SK-N-SH (cell line): ENCODE results near the gene IL11. TPM values are rescaled to one million over a fixed set of nuclear protein-coding genes. Genes with fewer than 3 reads are reported as not detected.

Experiments
- CTCF ChIA-PET: fragments of 300-600, 350-600 bp; formaldehyde crosslinking; extraction: SDS; loops from one replicate; lab custom pipeline; 2021; lab: Yijun Ruan, JAX
- POLR2A ChIA-PET: fragments of 350-600 bp; sonication (Branson Sonifier 250); formaldehyde crosslinking; extraction: SDS; loops from one replicate; lab custom pipeline; 2020; ENCODE audit warnings: antibody characterized with exemption, inconsistent platforms; lab: Yijun Ruan, JAX
- DNase-seq: peaks from one replicate; pipeline ENCODE4 v3.0.0; 2012
- H2AFZ ChIP-seq: fragments of 200-600 bp; sonication (generic); 2 replicates; pipeline ENCODE4 v1.8.1; 2016; ENCODE audit warnings: antibody characterized with exemption, mild to moderate bottlenecking, low read depth
- H3F3A ChIP-seq: fragments of 200-600 bp; sonication (generic); replicated peaks from 2 replicates; pipeline ENCODE3; 2016; ENCODE audit warnings: antibody characterized with exemption, mild to moderate bottlenecking; ENCODE audit not compliant: insufficient read depth
- H3K27ac ChIP-seq, 2 experiments: fragments of 200-500 bp in 1 of 2; fragments of 200-600 bp in 1 of 2; sonication (Bioruptor generic) in 1 of 2; sonication (generic), shearing (Covaris generic) in 1 of 2; 2 replicates each; pipeline versions ENCODE4 v1.5.1 to v1.6.1; 2014 to 2016; ENCODE audit warnings: low read depth in 2 of 2, inconsistent platforms in 1 of 2, low read length in 1 of 2, mild to moderate bottlenecking in 1 of 2, mixed read lengths in 1 of 2
- H3K27me3 ChIP-seq: fragments of 200-600 bp; sonication (generic), shearing (Covaris generic); 2 replicates; pipeline ENCODE4 v1.6.1; 2016; ENCODE audit warnings: mixed run types; ENCODE audit not compliant: insufficient read depth
- H3K36me3 ChIP-seq, 2 experiments: fragments of 200-500 bp in 1 of 2; fragments of 200-600 bp in 1 of 2; sonication (Bioruptor generic) in 1 of 2; sonication (generic) in 1 of 2; replicated peaks in 1 of 2; 2 replicates each; pipeline versions ENCODE3 to v1.5.1; 2014 to 2016; ENCODE audit warnings: low read length in 1 of 2, mild to moderate bottlenecking in 1 of 2; ENCODE audit not compliant: insufficient read depth in 2 of 2, control insufficient read depth in 1 of 2
- H3K4me1 ChIP-seq, 2 experiments: fragments of 200-500 bp in 1 of 2; fragments of 200-600 bp in 1 of 2; sonication (Bioruptor generic) in 1 of 2; sonication (generic), shearing (Covaris generic) in 1 of 2; 2 replicates each; pipeline versions ENCODE4 v1.5.1 to v1.6.1; 2014 to 2016; ENCODE audit warnings: low read depth in 1 of 2, low read length in 1 of 2, mixed run types in 1 of 2; ENCODE audit not compliant: insufficient read depth in 2 of 2, control insufficient read depth in 1 of 2
- H3K4me2 ChIP-seq: fragments of 200-600 bp; sonication (generic), shearing (Covaris generic); 2 replicates; pipeline ENCODE4 v1.6.1; 2017; ENCODE audit warnings: mixed run types
- H3K4me3 ChIP-seq, 2 experiments: fragments of 200-500 bp in 1 of 2; fragments of 200-600 bp in 1 of 2; sonication (Bioruptor generic) in 1 of 2; sonication (generic), shearing (Covaris generic) in 1 of 2; 2 replicates each; pipeline versions ENCODE4 v1.5.1 to v1.8.1; 2014 to 2016; ENCODE audit warnings: low read depth in 2 of 2, inconsistent platforms in 1 of 2, low read length in 1 of 2, mild to moderate bottlenecking in 1 of 2, mixed read lengths in 1 of 2, moderate library complexity in 1 of 2
- H3K79me2 ChIP-seq: fragments of 200-600 bp; sonication (generic); 2 replicates; pipeline ENCODE4 v1.8.1; 2017; ENCODE audit warnings: mild to moderate bottlenecking; ENCODE audit not compliant: insufficient read depth
- H3K9ac ChIP-seq: fragments of 200-600 bp; sonication (generic); 2 replicates; pipeline ENCODE4 v1.6.1; 2017; ENCODE audit warnings: mixed run types
- H3K9me2 ChIP-seq: fragments of 200-600 bp; sonication (generic); 2 replicates; pipeline ENCODE4 v1.6.1; 2017; ENCODE audit warnings: mixed run types
- H3K9me3 ChIP-seq: fragments of 200-600 bp; sonication (generic); 2 replicates; pipeline ENCODE4 v1.6.1; 2017; ENCODE audit warnings: mixed run types, mild to moderate bottlenecking, moderate library complexity
- H4K20me1 ChIP-seq: fragments of 200-600 bp; sonication (generic); 2 replicates; pipeline ENCODE4 v1.6.1; 2017; ENCODE audit warnings: mild to moderate bottlenecking, mixed run types; ENCODE audit not compliant: insufficient read depth
- CHD2 ChIP-seq: fragments of 150-350 bp; IDR thresholded peaks from 2 replicates; pipeline ENCODE4 v1.6.1; 2018; ENCODE audit warnings: low read length; ENCODE audit not compliant: partially characterized antibody
- ELF1 ChIP-seq: IDR thresholded peaks from 2 replicates; pipeline ENCODE4 v1.4.0; 2012
- EP300 ChIP-seq, 2 experiments: IDR thresholded peaks; 2 replicates each; pipeline versions ENCODE4 v1.4.0 to v1.6.1; 2012; ENCODE audit warnings: borderline replicate concordance in 1 of 2, low read depth in 1 of 2, low read length in 1 of 2
- EZH2phosphoT487 ChIP-seq: fragments of 200-600 bp; sonication (generic); IDR thresholded peaks from 2 replicates; pipeline ENCODE4 v1.6.1; 2017; ENCODE audit warnings: low read depth, mixed run types, mild to moderate bottlenecking, antibody characterized with exemption, moderate library complexity, borderline replicate concordance
- FOXJ3 ChIP-seq: sonication (generic); formaldehyde crosslinking; IDR thresholded peaks from 2 replicates; pipeline ENCODE4 v1.5.1; 2020; ENCODE audit warnings: mild to moderate bottlenecking, missing genetic modification reagents
- FOXM1 ChIP-seq: IDR thresholded peaks from 2 replicates; pipeline ENCODE4 v1.4.0; 2012; ENCODE audit warnings: low read depth, mild to moderate bottlenecking
- GABPA ChIP-seq: IDR thresholded peaks from 2 replicates; pipeline ENCODE4 v1.4.0; 2012; ENCODE audit warnings: low read depth, mild to moderate bottlenecking
- JUND ChIP-seq: IDR thresholded peaks from 2 replicates; pipeline ENCODE4 v1.4.0; 2012
- MAX ChIP-seq: IDR thresholded peaks from 2 replicates; pipeline ENCODE4 v1.4.0; 2012; ENCODE audit warnings: low read depth
- MEF2A ChIP-seq: IDR thresholded peaks from 2 replicates; pipeline ENCODE4 v1.4.0; 2012; ENCODE audit warnings: low read depth, borderline replicate concordance
- PBX3 ChIP-seq: IDR thresholded peaks from 2 replicates; pipeline ENCODE4; 2012
- POLR2AphosphoS5 ChIP-seq: IDR thresholded peaks from 2 replicates; pipeline ENCODE4 v1.6.1; 2012; ENCODE audit warnings: low read depth, low read length
- RCOR1 ChIP-seq: fragments of 150-350 bp; IDR thresholded peaks from 2 replicates; pipeline ENCODE4 v1.6.1; 2017; ENCODE audit warnings: antibody characterized with exemption, low read length
- REST ChIP-seq: IDR thresholded peaks from 2 replicates; pipeline ENCODE4 v1.6.1; 2012; ENCODE audit warnings: mild to moderate bottlenecking, low read depth, low read length, moderate library complexity
- RFX5 ChIP-seq: IDR thresholded peaks from 2 replicates; pipeline ENCODE4 v1.6.1; 2012; ENCODE audit warnings: mild to moderate bottlenecking, improper control_type of control experiment, low read length
- SIN3A ChIP-seq: IDR thresholded peaks from 2 replicates; pipeline ENCODE4 v1.6.1; 2012; ENCODE audit warnings: low read depth, mild to moderate bottlenecking, low read length, moderate library complexity, borderline replicate concordance
- TCF12 ChIP-seq: IDR thresholded peaks from 2 replicates; pipeline ENCODE4 v1.4.0; 2012
- USF2 ChIP-seq: fragments of 150-350 bp; IDR thresholded peaks from 2 replicates; pipeline ENCODE4 v1.6.1; 2017; ENCODE audit warnings: antibody characterized with exemption, low read length, low read depth, borderline replicate concordance
- WGBS: methylation state at CpG from one replicate; pipeline ENCODE4 v1.1.6; 2017; ENCODE audit warnings: low lambda C conversion rate; 5-methylcytosine and 5-hydroxymethylcytosine counted together
- polyA plus RNA-seq, 3 experiments: library from polyadenylated mRNA; depleted of rRNA; stranded (reverse); fragments of >200 nt; gene quantifications; 2 replicates each; pipeline ENCODE4 v1.2.3, GENCODE V29; 2012

IL11 gene
- polyA plus RNA-seq, 1 of the 3 experiments (the other 2 are of a cell fraction): 13.2 TPM

- DNase-seq: peak; percentile 41
- Histone ChIP-seq H3K4me1 (peaks cover 16 to 18% of the 10 kb centered on the region in 2 experiments; a peak in 3 of 4 replicates), H4K20me1 (no peaks in the 10 kb centered on the region), H3K9ac (no peak overlapping the region), H3F3A (peaks cover under 1% of the 10 kb centered on the region), H3K9me3 (no peaks in the 10 kb centered on the region), H3K27ac (no peak overlapping the region), H3K27me3 (no peaks in the 10 kb centered on the region)
- no peak for TF ChIP-seq RFX5
- no peak for TF ChIP-seq SIN3A
- TF ChIP-seq JUND: no peak
- TF ChIP-seq REST: no peak
- TF ChIP-seq MAX: no peak
- TF ChIP-seq CHD2: no peak
- TF ChIP-seq EZH2phosphoT487: no peak
- TF ChIP-seq PBX3: no peak
- TF ChIP-seq FOXJ3 (CRISPR knock-in tag): no peak
- no peak for TF ChIP-seq TCF12
- no peak for TF ChIP-seq USF2
- TF ChIP-seq RCOR1: no peak
- TF ChIP-seq GABPA: no peak
- TF ChIP-seq POLR2AphosphoS5: no peak
- no peak for TF ChIP-seq MEF2A
- no peak for TF ChIP-seq FOXM1
- no peak for TF ChIP-seq ELF1
- no peak for TF ChIP-seq EP300 (IDR thresholded peaks at IDR 0.05; ENCODE audit: borderline replicate concordance in 1 of 2, low read depth in 1 of 2, low read length in 1 of 2)
- TF ChIP-seq, all 33 proteins: peak for 0
- ChIA-PET POLR2A (interaction anchor here (1.2 kb wide), 1 partner anchor 38 kb away, joined by 3 read pairs; the partner anchor contains the start of gene KMT5C), CTCF (interaction anchor here (0.9 to 1.0 kb wide), 2 partner anchors 40 to 236 kb away, joined by 3 read pairs; no protein-coding TSS in a partner anchor)
- Histone ChIP-seq H2AFZ (no peak overlapping the region), H3K9me2 (no peaks in the 10 kb centered on the region), H3K4me2 (no peak overlapping the region), H3K36me3 (no peaks in the 10 kb centered on the region), H3K4me3 (no peak overlapping the region), H3K79me2 (no peaks in the 10 kb centered on the region)
- 80% methylated on average over 19 of the region's 43 CpGs for WGBS
These were observed 7.3 kb upstream of the IL11 start for GRCh38 chr19:55377356-55378131.
